SK-N-SH (cell line): ENCODE measurements around the gene IPCEF1. TPM values are rescaled to one million over a fixed set of nuclear protein-coding genes. Genes with fewer than 3 reads are reported as not detected.
A peak's percentile ranks its signal among the peaks of the same experiment; 100 is the strongest.

ENCODE experiments used
- CTCF ChIA-PET: fragments of 300-600, 350-600 bp; formaldehyde crosslinking; extraction: SDS; loops from one replicate; lab custom pipeline; 2021; lab: Yijun Ruan, JAX
- POLR2A ChIA-PET: fragments of 350-600 bp; sonication (Branson Sonifier 250); formaldehyde crosslinking; extraction: SDS; loops from one replicate; lab custom pipeline; 2020; ENCODE audit warnings: antibody characterized with exemption, inconsistent platforms; lab: Yijun Ruan, JAX
- DNase-seq: peaks from one replicate; pipeline ENCODE4 v3.0.0; 2012
- H2AFZ ChIP-seq: fragments of 200-600 bp; sonication (generic); 2 replicates; pipeline ENCODE4 v1.8.1; 2016; ENCODE audit warnings: antibody characterized with exemption, mild to moderate bottlenecking, low read depth
- H3F3A ChIP-seq: fragments of 200-600 bp; sonication (generic); replicated peaks from 2 replicates; pipeline ENCODE3; 2016; ENCODE audit warnings: antibody characterized with exemption, mild to moderate bottlenecking; ENCODE audit not compliant: insufficient read depth
- H3K27ac ChIP-seq, 2 experiments: fragments of 200-500 bp in 1 of 2; fragments of 200-600 bp in 1 of 2; sonication (Bioruptor generic) in 1 of 2; sonication (generic), shearing (Covaris generic) in 1 of 2; 2 replicates each; pipeline versions ENCODE4 v1.5.1 to v1.6.1; 2014 to 2016; ENCODE audit warnings: low read depth in 2 of 2, inconsistent platforms in 1 of 2, low read length in 1 of 2, mild to moderate bottlenecking in 1 of 2, mixed read lengths in 1 of 2
- H3K27me3 ChIP-seq: fragments of 200-600 bp; sonication (generic), shearing (Covaris generic); 2 replicates; pipeline ENCODE4 v1.6.1; 2016; ENCODE audit warnings: mixed run types; ENCODE audit not compliant: insufficient read depth
- H3K36me3 ChIP-seq, 2 experiments: fragments of 200-500 bp in 1 of 2; fragments of 200-600 bp in 1 of 2; sonication (Bioruptor generic) in 1 of 2; sonication (generic) in 1 of 2; replicated peaks in 1 of 2; 2 replicates each; pipeline versions ENCODE3 to v1.5.1; 2014 to 2016; ENCODE audit warnings: low read length in 1 of 2, mild to moderate bottlenecking in 1 of 2; ENCODE audit not compliant: insufficient read depth in 2 of 2, control insufficient read depth in 1 of 2
- H3K4me1 ChIP-seq, 2 experiments: fragments of 200-500 bp in 1 of 2; fragments of 200-600 bp in 1 of 2; sonication (Bioruptor generic) in 1 of 2; sonication (generic), shearing (Covaris generic) in 1 of 2; 2 replicates each; pipeline versions ENCODE4 v1.5.1 to v1.6.1; 2014 to 2016; ENCODE audit warnings: low read depth in 1 of 2, low read length in 1 of 2, mixed run types in 1 of 2; ENCODE audit not compliant: insufficient read depth in 2 of 2, control insufficient read depth in 1 of 2
- H3K4me2 ChIP-seq: fragments of 200-600 bp; sonication (generic), shearing (Covaris generic); 2 replicates; pipeline ENCODE4 v1.6.1; 2017; ENCODE audit warnings: mixed run types
- H3K4me3 ChIP-seq, 2 experiments: fragments of 200-500 bp in 1 of 2; fragments of 200-600 bp in 1 of 2; sonication (Bioruptor generic) in 1 of 2; sonication (generic), shearing (Covaris generic) in 1 of 2; 2 replicates each; pipeline versions ENCODE4 v1.5.1 to v1.8.1; 2014 to 2016; ENCODE audit warnings: low read depth in 2 of 2, inconsistent platforms in 1 of 2, low read length in 1 of 2, mild to moderate bottlenecking in 1 of 2, mixed read lengths in 1 of 2, moderate library complexity in 1 of 2
- H3K79me2 ChIP-seq: fragments of 200-600 bp; sonication (generic); 2 replicates; pipeline ENCODE4 v1.8.1; 2017; ENCODE audit warnings: mild to moderate bottlenecking; ENCODE audit not compliant: insufficient read depth
- H3K9ac ChIP-seq: fragments of 200-600 bp; sonication (generic); 2 replicates; pipeline ENCODE4 v1.6.1; 2017; ENCODE audit warnings: mixed run types
- H3K9me2 ChIP-seq: fragments of 200-600 bp; sonication (generic); 2 replicates; pipeline ENCODE4 v1.6.1; 2017; ENCODE audit warnings: mixed run types
- H3K9me3 ChIP-seq: fragments of 200-600 bp; sonication (generic); 2 replicates; pipeline ENCODE4 v1.6.1; 2017; ENCODE audit warnings: mixed run types, mild to moderate bottlenecking, moderate library complexity
- H4K20me1 ChIP-seq: fragments of 200-600 bp; sonication (generic); 2 replicates; pipeline ENCODE4 v1.6.1; 2017; ENCODE audit warnings: mild to moderate bottlenecking, mixed run types; ENCODE audit not compliant: insufficient read depth
- CHD2 ChIP-seq: fragments of 150-350 bp; IDR thresholded peaks from 2 replicates; pipeline ENCODE4 v1.6.1; 2018; ENCODE audit warnings: low read length; ENCODE audit not compliant: partially characterized antibody
- EP300 ChIP-seq, 2 experiments: IDR thresholded peaks; 2 replicates each; pipeline versions ENCODE4 v1.4.0 to v1.6.1; 2012; ENCODE audit warnings: borderline replicate concordance in 1 of 2, low read depth in 1 of 2, low read length in 1 of 2
- FOSL2 ChIP-seq: IDR thresholded peaks from 2 replicates; pipeline ENCODE4 v1.4.0; 2012; ENCODE audit warnings: low read depth, mild to moderate bottlenecking, moderate library complexity, borderline replicate concordance
- FOXM1 ChIP-seq: IDR thresholded peaks from 2 replicates; pipeline ENCODE4 v1.4.0; 2012; ENCODE audit warnings: low read depth, mild to moderate bottlenecking
- GATA2 ChIP-seq: sonication (generic); formaldehyde crosslinking; IDR thresholded peaks from 2 replicates; pipeline ENCODE4 v1.5.0; 2020; ENCODE audit warnings: mild to moderate bottlenecking, missing genetic modification reagents
- JUND ChIP-seq: IDR thresholded peaks from 2 replicates; pipeline ENCODE4 v1.4.0; 2012
- MXI1 ChIP-seq: IDR thresholded peaks from 2 replicates; pipeline ENCODE4 v1.6.1; 2012; ENCODE audit warnings: mild to moderate bottlenecking, low read depth, low read length, improper control_type of control experiment
- NFIC ChIP-seq: IDR thresholded peaks from 2 replicates; pipeline ENCODE4 v1.4.0; 2012; ENCODE audit warnings: borderline replicate concordance
- NRF1 ChIP-seq: IDR thresholded peaks from 2 replicates; pipeline ENCODE4 v1.6.1; 2012; ENCODE audit warnings: low read depth, mild to moderate bottlenecking, low read length
- POLR2AphosphoS5 ChIP-seq: IDR thresholded peaks from 2 replicates; pipeline ENCODE4 v1.6.1; 2012; ENCODE audit warnings: low read depth, low read length
- RAD21 ChIP-seq: IDR thresholded peaks from 2 replicates; pipeline ENCODE4 v1.6.1; 2012; ENCODE audit warnings: mild to moderate bottlenecking, low read length
- RCOR1 ChIP-seq: fragments of 150-350 bp; IDR thresholded peaks from 2 replicates; pipeline ENCODE4 v1.6.1; 2017; ENCODE audit warnings: antibody characterized with exemption, low read length
- SMC3 ChIP-seq: IDR thresholded peaks from 2 replicates; pipeline ENCODE4 v1.6.1; 2012; ENCODE audit warnings: low read depth, low read length, improper control_type of control experiment
- TAF1 ChIP-seq: IDR thresholded peaks from 2 replicates; pipeline ENCODE4 v1.6.1; 2012; ENCODE audit warnings: low read depth, mild to moderate bottlenecking, low read length, moderate library complexity, borderline replicate concordance
- TCF12 ChIP-seq: IDR thresholded peaks from 2 replicates; pipeline ENCODE4 v1.4.0; 2012
- TEAD4 ChIP-seq: IDR thresholded peaks from 2 replicates; pipeline ENCODE4 v1.4.0; 2012; ENCODE audit warnings: mild to moderate bottlenecking, borderline replicate concordance; ENCODE audit not compliant: insufficient read depth
- YY1 ChIP-seq: IDR thresholded peaks from 2 replicates; pipeline ENCODE4 v1.4.0; 2012; ENCODE audit warnings: low read depth, mild to moderate bottlenecking
- WGBS: methylation state at CpG from one replicate; pipeline ENCODE4 v1.1.6; 2017; ENCODE audit warnings: low lambda C conversion rate; 5-methylcytosine and 5-hydroxymethylcytosine counted together
- polyA plus RNA-seq, 3 experiments: library from polyadenylated mRNA; depleted of rRNA; stranded (reverse); fragments of >200 nt; gene quantifications; 2 replicates each; pipeline ENCODE4 v1.2.3, GENCODE V29; 2012
- TF ChIP-seq, protein P1 (sequence below): IDR thresholded peaks from 2 replicates; pipeline ENCODE4 v1.6.1; 2012; ENCODE audit warnings: mild to moderate bottlenecking, low read depth, low read length, moderate library complexity
- TF ChIP-seq, protein P2 (sequence below): fragments of 150-350 bp; IDR thresholded peaks from 2 replicates; pipeline ENCODE4 v1.6.1; 2016; ENCODE audit warnings: mild to moderate bottlenecking, low read depth, low read length
- TF ChIP-seq, protein P3 (sequence below): fragments of 150-350 bp; IDR thresholded peaks from 2 replicates; pipeline ENCODE4 v1.6.1; 2017; ENCODE audit warnings: antibody characterized with exemption, low read length, low read depth, borderline replicate concordance
- TF ChIP-seq, protein P4 (sequence below): IDR thresholded peaks from 2 replicates; pipeline ENCODE4 v1.4.0; 2012; ENCODE audit warnings: low read depth

Gene IPCEF1
- polyA plus RNA-seq, 1 of the 3 experiments (the other 2 are of a cell fraction): not detected

DNA sequence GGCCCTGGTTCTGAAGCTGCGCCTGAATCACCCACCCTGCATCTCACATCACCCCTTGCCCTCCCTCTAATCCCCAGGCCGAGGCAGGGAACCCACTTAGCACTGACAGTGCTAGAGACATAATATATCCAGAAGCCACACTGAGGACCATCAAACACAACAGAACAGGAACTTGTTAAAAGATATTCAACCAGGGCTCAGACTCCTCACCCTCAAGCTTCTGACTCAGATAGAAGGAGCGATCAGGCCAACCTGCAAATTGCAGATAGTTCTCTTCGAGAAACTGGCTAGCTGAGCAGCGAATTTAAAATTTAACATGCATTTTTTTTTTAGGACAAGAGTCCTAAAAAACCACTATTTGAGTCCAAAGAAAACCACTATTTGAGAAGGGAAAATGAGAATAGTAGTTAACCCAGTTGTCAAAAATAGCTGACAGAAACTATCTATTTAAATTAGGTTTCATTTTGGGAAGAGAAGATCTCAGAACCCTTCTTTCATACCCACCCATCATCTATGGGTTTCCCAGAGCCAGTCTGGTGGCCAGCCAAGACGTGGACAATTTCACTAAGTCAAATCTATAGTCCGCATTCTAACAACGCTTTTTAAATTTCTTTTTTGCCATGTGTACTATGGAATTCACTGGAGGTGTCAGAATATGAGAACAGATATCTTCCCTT is 222.0 kb downstream of the IPCEF1 start:
- Histone ChIP-seq H3K4me3 (no peak overlapping the region), H2AFZ (no peak overlapping the region), H3K9me2 (no peaks in the 10 kb centered on the region)
- POLR2A ChIA-PET: no interaction called here
- TF ChIP-seq NFIC: no peak
- no peak for TF ChIP-seq TAF1
- TF ChIP-seq NRF1: no peak
- TF ChIP-seq YY1: no peak
- TF ChIP-seq JUND: no peak
- TF ChIP-seq, protein P1, sequence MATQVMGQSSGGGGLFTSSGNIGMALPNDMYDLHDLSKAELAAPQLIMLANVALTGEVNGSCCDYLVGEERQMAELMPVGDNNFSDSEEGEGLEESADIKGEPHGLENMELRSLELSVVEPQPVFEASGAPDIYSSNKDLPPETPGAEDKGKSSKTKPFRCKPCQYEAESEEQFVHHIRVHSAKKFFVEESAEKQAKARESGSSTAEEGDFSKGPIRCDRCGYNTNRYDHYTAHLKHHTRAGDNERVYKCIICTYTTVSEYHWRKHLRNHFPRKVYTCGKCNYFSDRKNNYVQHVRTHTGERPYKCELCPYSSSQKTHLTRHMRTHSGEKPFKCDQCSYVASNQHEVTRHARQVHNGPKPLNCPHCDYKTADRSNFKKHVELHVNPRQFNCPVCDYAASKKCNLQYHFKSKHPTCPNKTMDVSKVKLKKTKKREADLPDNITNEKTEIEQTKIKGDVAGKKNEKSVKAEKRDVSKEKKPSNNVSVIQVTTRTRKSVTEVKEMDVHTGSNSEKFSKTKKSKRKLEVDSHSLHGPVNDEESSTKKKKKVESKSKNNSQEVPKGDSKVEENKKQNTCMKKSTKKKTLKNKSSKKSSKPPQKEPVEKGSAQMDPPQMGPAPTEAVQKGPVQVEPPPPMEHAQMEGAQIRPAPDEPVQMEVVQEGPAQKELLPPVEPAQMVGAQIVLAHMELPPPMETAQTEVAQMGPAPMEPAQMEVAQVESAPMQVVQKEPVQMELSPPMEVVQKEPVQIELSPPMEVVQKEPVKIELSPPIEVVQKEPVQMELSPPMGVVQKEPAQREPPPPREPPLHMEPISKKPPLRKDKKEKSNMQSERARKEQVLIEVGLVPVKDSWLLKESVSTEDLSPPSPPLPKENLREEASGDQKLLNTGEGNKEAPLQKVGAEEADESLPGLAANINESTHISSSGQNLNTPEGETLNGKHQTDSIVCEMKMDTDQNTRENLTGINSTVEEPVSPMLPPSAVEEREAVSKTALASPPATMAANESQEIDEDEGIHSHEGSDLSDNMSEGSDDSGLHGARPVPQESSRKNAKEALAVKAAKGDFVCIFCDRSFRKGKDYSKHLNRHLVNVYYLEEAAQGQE: no peak
- TF ChIP-seq MXI1: no peak
- TF ChIP-seq, protein P2, sequence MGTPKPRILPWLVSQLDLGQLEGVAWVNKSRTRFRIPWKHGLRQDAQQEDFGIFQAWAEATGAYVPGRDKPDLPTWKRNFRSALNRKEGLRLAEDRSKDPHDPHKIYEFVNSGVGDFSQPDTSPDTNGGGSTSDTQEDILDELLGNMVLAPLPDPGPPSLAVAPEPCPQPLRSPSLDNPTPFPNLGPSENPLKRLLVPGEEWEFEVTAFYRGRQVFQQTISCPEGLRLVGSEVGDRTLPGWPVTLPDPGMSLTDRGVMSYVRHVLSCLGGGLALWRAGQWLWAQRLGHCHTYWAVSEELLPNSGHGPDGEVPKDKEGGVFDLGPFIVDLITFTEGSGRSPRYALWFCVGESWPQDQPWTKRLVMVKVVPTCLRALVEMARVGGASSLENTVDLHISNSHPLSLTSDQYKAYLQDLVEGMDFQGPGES: no peak
- no peak for TF ChIP-seq POLR2AphosphoS5
- TF ChIP-seq GATA2 (CRISPR knock-in tag): no peak
- TF ChIP-seq FOSL2: no peak
- no peak for TF ChIP-seq RAD21
- TF ChIP-seq, all 33 proteins: peak for 0
- CTCF ChIA-PET: no interaction called here
- Histone ChIP-seq H3K4me1 (no peaks in the 10 kb centered on the region; a peak in 1 of 4 replicates), H3K9ac (no peak overlapping the region), H3K27ac (no peak overlapping the region), H3F3A (no peaks in the 10 kb centered on the region), H3K36me3 (no peaks in the 10 kb centered on the region), H3K79me2 (no peaks in the 10 kb centered on the region), H3K27me3 (no peaks in the 10 kb centered on the region), H4K20me1 (no peaks in the 10 kb centered on the region), H3K4me2 (no peak overlapping the region), H3K9me3 (no peaks in the 10 kb centered on the region)
- 56% methylated on average over 7 of the region's 8 CpGs for WGBS
- DNase-seq: no peak

DNA sequence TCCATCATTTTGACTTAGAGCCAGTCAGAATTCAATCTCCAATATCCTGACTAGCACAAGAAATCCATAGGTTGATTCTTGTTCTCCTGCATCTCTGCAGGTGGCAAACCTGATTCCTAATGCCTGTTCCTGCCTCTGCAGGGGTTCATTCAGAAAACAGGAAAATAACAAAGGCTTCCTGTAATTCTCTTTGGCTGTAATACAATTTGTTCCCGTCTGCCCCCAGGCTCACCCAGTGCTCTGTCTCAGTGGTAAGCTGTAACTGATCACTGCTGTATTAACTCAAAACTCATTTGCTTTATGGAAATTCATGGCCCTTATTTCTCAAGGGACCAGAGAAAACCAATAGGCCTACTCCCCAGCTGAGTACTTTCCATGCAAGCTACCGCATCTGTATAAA is 228.9 kb downstream of the IPCEF1 start:
- H4K20me1 ChIP-seq: no peaks in the 10 kb centered on the region
- no peaks in the 10 kb centered on the region for H3K9me2 ChIP-seq
- no peak overlapping the region for H3K4me3 ChIP-seq
- POLR2A ChIA-PET: no interaction called here
- H2AFZ ChIP-seq: no peak overlapping the region
- H3K4me2 ChIP-seq: no peak overlapping the region
- no peaks in the 10 kb centered on the region for H3F3A ChIP-seq
- no peaks in the 10 kb centered on the region for H3K27me3 ChIP-seq
- CTCF ChIA-PET: no interaction called here
- peak overlapping the region in 1 of 2 experiments; percentile 89; a peak in 2 of 4 replicates for H3K27ac ChIP-seq
- H3K9ac ChIP-seq: no peak overlapping the region
- DNase-seq: peak; percentile 53
- no peaks in the 10 kb centered on the region for H3K36me3 ChIP-seq
- H3K9me3 ChIP-seq: no peaks in the 10 kb centered on the region
- WGBS: 33% methylated on average over 2 of the region's 2 CpGs
- no peaks in the 10 kb centered on the region for H3K79me2 ChIP-seq
- H3K4me1 ChIP-seq: peaks cover 0 to 10% of the 10 kb centered on the region in 2 experiments; a peak in 2 of 4 replicates
- TF ChIP-seq, protein P3, sequence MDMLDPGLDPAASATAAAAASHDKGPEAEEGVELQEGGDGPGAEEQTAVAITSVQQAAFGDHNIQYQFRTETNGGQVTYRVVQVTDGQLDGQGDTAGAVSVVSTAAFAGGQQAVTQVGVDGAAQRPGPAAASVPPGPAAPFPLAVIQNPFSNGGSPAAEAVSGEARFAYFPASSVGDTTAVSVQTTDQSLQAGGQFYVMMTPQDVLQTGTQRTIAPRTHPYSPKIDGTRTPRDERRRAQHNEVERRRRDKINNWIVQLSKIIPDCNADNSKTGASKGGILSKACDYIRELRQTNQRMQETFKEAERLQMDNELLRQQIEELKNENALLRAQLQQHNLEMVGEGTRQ: no peak
- TF ChIP-seq CHD2: peak; percentile 45
- TF ChIP-seq, protein P2: no peak
- TF ChIP-seq SMC3: no peak
- TF ChIP-seq, protein P4, sequence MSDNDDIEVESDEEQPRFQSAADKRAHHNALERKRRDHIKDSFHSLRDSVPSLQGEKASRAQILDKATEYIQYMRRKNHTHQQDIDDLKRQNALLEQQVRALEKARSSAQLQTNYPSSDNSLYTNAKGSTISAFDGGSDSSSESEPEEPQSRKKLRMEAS: no peak
- peak in 1 of 2 experiments; percentile 81; a peak in 2 of 4 replicates for TF ChIP-seq EP300 (IDR thresholded peaks at IDR 0.05; ENCODE audit: borderline replicate concordance in 1 of 2, low read depth in 1 of 2, low read length in 1 of 2)
- TF ChIP-seq YY1: no peak
- no peak for TF ChIP-seq TEAD4
- TF ChIP-seq TCF12: no peak
- TF ChIP-seq FOSL2: no peak
- TF ChIP-seq RCOR1: peak; percentile 74; the same call in 1 of the 2 replicates
- TF ChIP-seq FOXM1: no peak
- TF ChIP-seq GATA2 (CRISPR knock-in tag): no peak
